Right ventricle myocardium superior (tissue), 1 donor: ENCODE data around the gene FASN. TPM values are rescaled to one million over a fixed set of nuclear protein-coding genes. Genes with fewer than 3 reads are reported as not detected.
"Not testable (repeated sequence)": the region's sequence is repeated elsewhere in the genome, so short reads cannot be mapped to it uniquely, and the experiment has no call there.

Experiments used
- ATAC-seq: fragments of 200-7000 bp; cut with Tn5 transposase; one replicate; pipeline ENCODE4 v1.9.1; 2020; ENCODE audit warnings: mild to moderate bottlenecking; ENCODE audit not compliant: poor library complexity
- DNase-seq: peaks from one replicate; pipeline ENCODE4 v3.0.0-alpha.2; 2020
- intact Hi-C: fragments of 100-400 bp; cut with DNase I; formaldehyde crosslinking; loops from one replicate; pipeline ENCODE4 v1.11.2; 2022
- long read RNA-seq: library from polyadenylated mRNA; unstranded; transcript quantifications from one replicate; pipeline ENCODE4 v2.0.0, GENCODE V29; 2021
- total RNA-seq: library from RNA; stranded (reverse); fragmentation: NEBNext Ultra II Directional; extraction: Animal tissue kit (Norgen Biotek cat#: 25700); gene quantifications from one replicate; pipeline ENCODE4 v1.2.1, GENCODE V29; 2021
- donor health status: DM: no; HTN: yes; CAD: no; lungs with severe emphysema.

Gene FASN
- total RNA-seq, result 23.0 TPM
- long read RNA-seq, partial matches to known transcripts, result 14 of 17 reads
- long read RNA-seq, other reads (novel, unspliced or antisense), result 0 of 17 reads

- intact Hi-C loops, result loop anchor here (5.0 kb wide), 1 partner anchor 61 kb away; the partner anchor contains the start of gene DCXR
- ATAC-seq, result peak; percentile 90
- DNase-seq, result peak; percentile 96
Observed at GRCh38 chr17:82098169-82098938, at the start of gene FASN. Gene FASN (minus strand): TSS chr17:82098236. CDS start chr17:82096445, 1,791 bp downstream.

- ATAC-seq, result no peak
- no peak for DNase-seq
- intact Hi-C loops, result no loop called here
Observed at GRCh38 chr17:82146663-82147654, 48.9 kb upstream of the FASN start.

- ATAC-seq (no peak), DNase-seq (no peak)
- intact Hi-C loops, result no loop called here
Observed at GRCh38 chr17:82145550-82146155, 47.6 kb upstream of the FASN start.

GRCh38 chr17:82143333-82143732 is 45.3 kb upstream of the FASN start:
- ATAC-seq (no peak), DNase-seq (no peak)
- intact Hi-C loops, result no loop called here

- ATAC-seq, intact Hi-C loops, DNase-seq: not testable (repeated sequence)
Observed at GRCh38 chr17:82139961-82140360, 41.9 kb upstream of the FASN start.

- intact Hi-C loops, result no loop called here
- ATAC-seq, result no peak
- DNase-seq, result no peak
Observed at GRCh38 chr17:82138511-82138992, 40.5 kb upstream of the FASN start.

DNA sequence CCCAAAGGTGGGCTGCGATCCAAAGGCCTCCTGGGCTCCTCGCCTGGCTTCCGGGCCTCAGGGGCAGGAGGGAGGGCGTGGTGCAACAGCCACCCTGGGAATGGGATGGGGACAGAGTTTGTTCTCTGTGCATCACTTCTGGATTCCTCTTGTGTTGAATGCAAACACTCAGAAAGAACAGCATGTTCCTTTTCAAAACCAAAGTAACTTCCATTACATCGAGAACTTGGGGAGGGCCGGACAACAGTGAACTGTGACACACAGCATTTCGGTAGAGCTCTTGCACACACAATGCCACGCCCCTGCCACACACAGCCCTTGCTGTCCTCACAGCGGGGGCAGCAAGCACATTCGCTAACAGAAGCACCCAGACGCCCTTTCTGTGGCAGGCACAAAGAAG is 36.1 kb upstream of the FASN start:
- no peak for ATAC-seq
- intact Hi-C loops, result no loop called here

DNA sequence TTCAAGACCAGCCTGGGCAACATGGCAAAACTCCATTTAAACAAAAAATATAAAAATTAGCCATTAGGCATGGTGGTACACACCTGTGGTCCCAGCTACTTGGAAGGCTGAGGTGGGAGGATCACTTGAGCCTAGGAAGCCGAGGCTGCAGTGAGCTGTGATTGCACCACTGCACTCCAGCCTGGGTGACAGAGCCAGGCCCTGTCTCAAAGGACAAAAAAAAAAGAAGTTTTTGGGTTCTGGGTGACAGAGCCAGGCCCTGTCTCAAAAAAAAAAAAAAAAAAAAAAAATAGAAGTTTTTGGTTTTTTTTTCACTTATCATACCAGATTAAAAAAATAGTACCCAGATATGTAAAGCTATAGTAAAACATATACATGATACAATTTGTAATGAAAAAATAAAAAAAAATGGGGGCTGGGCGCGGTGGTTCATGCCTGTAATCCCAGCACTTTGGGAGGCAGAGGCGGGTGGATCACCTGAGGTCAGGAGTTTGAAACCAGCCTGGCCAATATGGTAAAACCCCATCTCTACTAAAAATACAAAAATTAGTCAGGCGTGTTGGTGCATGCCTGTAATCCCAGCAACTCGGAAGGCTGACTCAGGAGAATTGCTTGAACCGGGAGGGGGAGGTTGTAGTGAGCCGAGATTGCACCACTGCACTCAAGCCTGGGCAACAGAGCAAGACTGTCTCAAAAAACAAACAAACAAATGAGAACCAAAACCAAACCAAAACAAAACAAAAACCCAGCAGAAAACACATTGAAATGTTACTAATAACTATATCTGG is 35.3 kb upstream of the FASN start:
- intact Hi-C loops, DNase-seq, ATAC-seq: not testable (repeated sequence)

More for the DNA sequence above, 36.1 kb upstream of the FASN start:
- DNase-seq, result no peak

GRCh38 chr17:82129095-82129494 is 31.1 kb upstream of the FASN start:
- intact Hi-C loops, result no loop called here
- ATAC-seq (no peak), DNase-seq (no peak)

- ATAC-seq (no peak), DNase-seq (no peak)
- intact Hi-C loops, result no loop called here
Observed at GRCh38 chr17:82128287-82128686, 30.3 kb upstream of the FASN start.

GRCh38 chr17:82127704-82128103 is 29.7 kb upstream of the FASN start:
- DNase-seq (no peak), ATAC-seq (no peak)
- intact Hi-C loops, result no loop called here

DNA sequence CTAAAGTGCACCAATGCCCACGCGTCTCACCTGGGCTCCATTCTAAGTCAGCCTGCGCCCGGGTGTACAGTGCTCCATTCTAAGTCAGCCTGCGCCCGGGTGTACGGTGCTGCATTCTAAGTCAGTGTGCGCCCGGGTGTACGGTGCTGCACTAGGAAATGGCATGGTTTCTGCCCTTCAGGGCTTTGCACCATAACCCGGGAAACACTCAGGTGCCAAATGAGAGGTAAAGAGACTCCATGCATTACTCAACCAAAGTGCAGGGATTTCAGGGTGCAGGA is 29.2 kb upstream of the FASN start:
- intact Hi-C loops, result no loop called here
- DNase-seq (no peak), ATAC-seq (no peak)

GRCh38 chr17:82126556-82127314 is 28.7 kb upstream of the FASN start:
- ATAC-seq (no peak), DNase-seq (no peak)
- intact Hi-C loops, result no loop called here

DNA sequence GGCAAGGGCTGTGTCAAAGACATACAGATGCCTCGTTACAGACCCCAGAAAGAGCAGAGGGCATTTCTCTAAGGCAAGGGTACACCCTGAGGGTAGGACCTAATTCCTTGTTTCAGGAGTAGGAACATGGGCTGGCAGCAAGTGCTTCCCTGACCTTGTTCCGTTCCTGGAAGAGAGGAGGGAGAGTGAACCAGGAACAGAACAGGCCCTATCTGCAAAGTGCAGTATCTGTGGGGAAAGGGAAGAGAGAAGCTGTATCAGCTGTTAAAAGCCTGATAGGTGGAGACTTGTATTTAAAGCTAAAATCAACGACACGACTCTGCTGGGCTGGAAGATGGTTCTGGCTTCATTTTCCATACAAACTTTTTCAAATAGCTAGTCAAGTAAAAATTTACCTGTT is 26.1 kb upstream of the FASN start:
- DNase-seq (no peak), ATAC-seq (no peak)
- intact Hi-C loops, result no loop called here

DNA sequence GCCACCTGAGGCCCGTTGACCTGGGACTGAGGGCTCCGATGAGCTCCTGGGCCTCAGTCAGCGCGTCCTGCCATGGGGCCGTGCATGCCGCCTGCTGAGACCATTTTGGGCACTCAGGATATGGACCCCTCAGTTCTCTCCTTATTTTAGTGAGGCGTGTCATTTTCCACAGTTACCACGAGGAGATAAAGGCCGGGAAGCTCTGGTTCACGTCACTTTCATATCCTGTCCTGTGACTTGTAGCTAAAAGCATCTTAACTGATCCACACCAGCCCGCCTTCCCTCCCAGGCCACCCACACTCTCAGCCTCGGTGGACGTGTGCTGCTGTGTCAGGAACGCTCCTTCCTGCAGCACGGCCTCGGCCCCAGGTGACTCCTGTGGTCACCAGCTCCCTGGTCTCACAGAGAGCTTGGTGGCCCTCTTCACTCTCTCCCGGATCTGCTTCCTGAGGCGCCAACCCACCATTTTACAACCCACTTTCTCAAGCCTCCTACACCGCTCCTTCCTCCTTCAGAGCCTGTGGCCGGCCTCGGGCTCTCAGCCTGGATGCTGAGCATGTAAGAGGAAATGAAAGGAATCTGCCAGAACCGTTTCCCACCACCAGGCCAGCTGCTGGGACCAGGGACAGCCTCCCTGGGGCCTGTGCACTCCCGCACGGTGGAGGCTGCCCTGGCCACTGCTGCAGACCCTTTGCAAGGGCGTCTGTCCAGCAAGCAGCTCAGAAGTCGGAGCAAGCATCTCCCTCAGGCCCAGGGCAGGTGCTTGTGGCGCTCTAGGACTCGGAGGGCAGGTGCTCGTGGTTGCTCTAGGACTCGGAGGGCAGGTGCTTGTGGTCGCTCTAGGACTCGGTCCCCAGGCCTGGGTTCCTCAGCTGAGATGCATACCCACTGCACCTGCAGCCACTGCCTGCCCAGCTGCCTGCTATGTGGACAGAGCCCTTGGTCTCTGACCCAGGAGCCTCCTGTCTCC is 23.9 kb upstream of the FASN start:
- DNase-seq (no peak), ATAC-seq (no peak)
- intact Hi-C loops, result no loop called here

- DNase-seq (no peak), ATAC-seq (no peak)
- intact Hi-C loops, result no loop called here
Observed at GRCh38 chr17:82121246-82121645, 23.2 kb upstream of the FASN start.

DNA sequence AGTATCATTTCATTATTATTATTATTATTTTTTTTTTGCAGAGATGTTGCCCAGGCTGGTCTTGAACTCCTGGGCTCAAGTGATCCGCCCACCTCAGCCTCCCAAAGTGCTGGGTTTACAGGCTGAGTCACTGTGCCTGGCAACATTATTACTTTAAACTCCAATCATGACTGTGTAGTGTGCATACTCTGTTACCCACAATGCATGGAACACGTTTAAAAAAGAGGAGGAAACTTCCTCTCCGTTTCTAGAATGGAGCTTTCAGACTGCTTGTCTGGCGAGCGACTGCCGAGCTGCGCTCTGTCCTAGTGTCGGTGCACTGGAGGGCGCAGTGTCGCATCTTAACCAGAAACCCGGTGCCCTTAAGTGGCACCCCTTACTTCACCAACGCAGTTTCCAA is 22.1 kb upstream of the FASN start:
- no peak for DNase-seq
- no peak for ATAC-seq
- intact Hi-C loops, result no loop called here
